ENCODE data around the gene TRRAP. TPM values are rescaled to one million over a fixed set of nuclear protein-coding genes. Genes with fewer than 3 reads are reported as not detected.

TRRAP gene
- polyA plus RNA-seq, 1 donor (not counting 4 experiments of a cell fraction or from before 2014, with no cell fraction given): 6.1 TPM

- no peak for TF ChIP-seq CTCF (optimal IDR thresholded peaks at IDR 0.05 in 1 of 3, IDR thresholded peaks at IDR 0.05 in 1 of 3, conservative IDR thresholded peaks at IDR 0.05 in 1 of 3; ENCODE audit: extremely low read depth in 1 of 3, insufficient read depth in 2 of 3, low read length in 3 of 3)
- TF ChIP-seq EZH2 (IDR thresholded peaks at IDR 0.05; ENCODE audit: low read length): no peak
- H3K4me3 ChIP-seq (ENCODE audit: control insufficient read depth in 2 of 3, extremely low read depth in 1 of 3, insufficient read depth in 2 of 3, low read depth in 1 of 3, low read length in 3 of 3): no peak overlapping the region
- H3K4me2 ChIP-seq (ENCODE audit: control insufficient read depth, extremely low read depth, insufficient read depth, low read depth, low read length): no peak overlapping the region
- no peak overlapping the region for H2AFZ ChIP-seq (ENCODE audit: control insufficient read depth, low read length)
- DNase-seq (ENCODE audit: low read depth, low spot score) (no peak), FAIRE-seq (no peak)
- no peaks in the 10 kb centered on the region for H3K4me1 ChIP-seq (ENCODE audit: control insufficient read depth, extremely low read depth, insufficient read depth, low read length)
- H3K9me3 ChIP-seq (ENCODE audit: control insufficient read depth, low read depth, low read length): no peaks in the 10 kb centered on the region
- H3K27ac ChIP-seq (ENCODE audit: control insufficient read depth, insufficient read depth, low read length): no peak overlapping the region
- dilution Hi-C loops (cut with MboI; ENCODE audit: extremely low pct_ligation_motif_present, low sequenced_read_pairs): no loop called here
- H4K20me1 ChIP-seq (ENCODE audit: control insufficient read depth, extremely low read depth, insufficient read depth, low read length): no peaks in the 10 kb centered on the region
- H3K36me3 ChIP-seq (ENCODE audit: control insufficient read depth in 2 of 2, extremely low read depth in 1 of 2, insufficient read depth in 2 of 2, low read length in 2 of 2): peaks cover 35 to 45% of the 10 kb centered on the region in 2 experiments
- H3K9me1 ChIP-seq (ENCODE audit: control insufficient read depth, extremely low read depth, insufficient read depth, low read length): no peaks in the 10 kb centered on the region
- no peaks in the 10 kb centered on the region for H3K27me3 ChIP-seq (ENCODE audit: control insufficient read depth, extremely low read depth, insufficient read depth, low read length)
- no peak overlapping the region for H3K9ac ChIP-seq (ENCODE audit: control insufficient read depth, extremely low read depth, insufficient read depth, low read length)
- no peaks in the 10 kb centered on the region for H3K79me2 ChIP-seq (ENCODE audit: control insufficient read depth, insufficient read depth, low read length)
Measured at GRCh38 chr7:98974205-98974604, 95.9 kb downstream of the TRRAP start.

GRCh38 chr7:98974906-98975816 lies 96.8 kb downstream of the TRRAP start:
- H3K9me3 ChIP-seq (ENCODE audit: control insufficient read depth, low read depth, low read length): no peaks in the 10 kb centered on the region
- FAIRE-seq: no peak
- H3K9ac ChIP-seq (ENCODE audit: control insufficient read depth, extremely low read depth, insufficient read depth, low read length): no peak overlapping the region
- H3K4me1 ChIP-seq (ENCODE audit: control insufficient read depth, extremely low read depth, insufficient read depth, low read length): no peaks in the 10 kb centered on the region
- H3K4me2 ChIP-seq (ENCODE audit: control insufficient read depth, extremely low read depth, insufficient read depth, low read depth, low read length): no peak overlapping the region
- H3K27ac ChIP-seq (ENCODE audit: control insufficient read depth, insufficient read depth, low read length): no peak overlapping the region
- H3K9me1 ChIP-seq (ENCODE audit: control insufficient read depth, extremely low read depth, insufficient read depth, low read length): no peaks in the 10 kb centered on the region
- no peaks in the 10 kb centered on the region for H4K20me1 ChIP-seq (ENCODE audit: control insufficient read depth, extremely low read depth, insufficient read depth, low read length)
- H3K27me3 ChIP-seq (ENCODE audit: control insufficient read depth, extremely low read depth, insufficient read depth, low read length): no peaks in the 10 kb centered on the region
- H3K36me3 ChIP-seq (ENCODE audit: control insufficient read depth in 2 of 2, extremely low read depth in 1 of 2, insufficient read depth in 2 of 2, low read length in 2 of 2): peaks cover 32 to 41% of the 10 kb centered on the region in 2 experiments
- H3K4me3 ChIP-seq (ENCODE audit: control insufficient read depth in 2 of 3, extremely low read depth in 1 of 3, insufficient read depth in 2 of 3, low read depth in 1 of 3, low read length in 3 of 3): no peak overlapping the region
- TF ChIP-seq CTCF (optimal IDR thresholded peaks at IDR 0.05 in 1 of 3, IDR thresholded peaks at IDR 0.05 in 1 of 3, conservative IDR thresholded peaks at IDR 0.05 in 1 of 3; ENCODE audit: extremely low read depth in 1 of 3, insufficient read depth in 2 of 3, low read length in 3 of 3) (no peak), EZH2 (IDR thresholded peaks at IDR 0.05; ENCODE audit: low read length) (no peak)
- no peaks in the 10 kb centered on the region for H3K79me2 ChIP-seq (ENCODE audit: control insufficient read depth, insufficient read depth, low read length)
- H2AFZ ChIP-seq (ENCODE audit: control insufficient read depth, low read length): no peak overlapping the region
- DNase-seq (ENCODE audit: low read depth, low spot score): no peak
- dilution Hi-C loops (cut with MboI; ENCODE audit: extremely low pct_ligation_motif_present, low sequenced_read_pairs): no loop called here
